OCI-LY1 (cell line): ENCODE results near the gene UBB.
"Not testable (repeated sequence)": the region's sequence is repeated elsewhere in the genome, so short reads cannot be mapped to it uniquely, and the experiment has no call there.

Experiments used
- CTCF ChIP-seq: fragments of 200-600 bp; sonication (generic), shearing (Covaris generic); IDR thresholded peaks from 2 replicates; pipeline ENCODE4 v1.5.1; 2017; ENCODE audit warnings: mild to moderate bottlenecking, antibody characterized with exemption, low read length, moderate library complexity, mixed read lengths
- EZH2 ChIP-seq: fragments of 200-600 bp; sonication (generic), shearing (Covaris generic); IDR thresholded peaks from 2 replicates; pipeline ENCODE4 v1.8.0; 2017; ENCODE audit warnings: borderline replicate concordance, mixed run types, mild to moderate bottlenecking, antibody characterized with exemption, low read length, moderate library complexity, mixed read lengths

- TF ChIP-seq CTCF, EZH2: not testable (repeated sequence)
These were observed 15.8 kb downstream of the UBB start for GRCh38 chr17:16396693-16397092.
